B cell (primary cell): ENCODE measurements around the gene NAB1.

Source experiments
- CTCF ChIP-seq: fragments of 200-600 bp; IDR thresholded peaks from one replicate; pipeline ENCODE4 v1.8.0; 2022; ENCODE audit warnings: antibody characterized with exemption, mild to moderate bottlenecking
- EZH2 ChIP-seq: IDR thresholded peaks from 2 replicates; pipeline ENCODE4 v1.6.1; 2012; ENCODE audit warnings: borderline replicate concordance, low read depth, mild to moderate bottlenecking, moderate library complexity, low read length; ENCODE audit not compliant: insufficient read depth, poor library complexity, severe bottlenecking

GRCh38 chr2:190649035-190649797 is at the start of gene NAB1:
- TF ChIP-seq CTCF (no peak), EZH2 (no peak)
